Panc1 (cell line): ENCODE measurements around the gene USH1C.

Experiments
- POLR2AphosphoS5 ChIP-seq: IDR thresholded peaks from 2 replicates; pipeline ENCODE4 v1.6.1; 2012; ENCODE audit warnings: mild to moderate bottlenecking, low read depth, low read length, moderate library complexity
- SIN3A ChIP-seq: IDR thresholded peaks from 2 replicates; pipeline ENCODE4 v1.6.1; 2012; ENCODE audit warnings: low read depth, mild to moderate bottlenecking, low read length, moderate library complexity, borderline replicate concordance; ENCODE audit not compliant: insufficient read depth
- TF ChIP-seq, protein P1 (sequence below): fragments of 450-650 bp; IDR thresholded peaks from 2 replicates; pipeline ENCODE4 v1.5.1; 2017; ENCODE audit warnings: mild to moderate bottlenecking

DNA sequence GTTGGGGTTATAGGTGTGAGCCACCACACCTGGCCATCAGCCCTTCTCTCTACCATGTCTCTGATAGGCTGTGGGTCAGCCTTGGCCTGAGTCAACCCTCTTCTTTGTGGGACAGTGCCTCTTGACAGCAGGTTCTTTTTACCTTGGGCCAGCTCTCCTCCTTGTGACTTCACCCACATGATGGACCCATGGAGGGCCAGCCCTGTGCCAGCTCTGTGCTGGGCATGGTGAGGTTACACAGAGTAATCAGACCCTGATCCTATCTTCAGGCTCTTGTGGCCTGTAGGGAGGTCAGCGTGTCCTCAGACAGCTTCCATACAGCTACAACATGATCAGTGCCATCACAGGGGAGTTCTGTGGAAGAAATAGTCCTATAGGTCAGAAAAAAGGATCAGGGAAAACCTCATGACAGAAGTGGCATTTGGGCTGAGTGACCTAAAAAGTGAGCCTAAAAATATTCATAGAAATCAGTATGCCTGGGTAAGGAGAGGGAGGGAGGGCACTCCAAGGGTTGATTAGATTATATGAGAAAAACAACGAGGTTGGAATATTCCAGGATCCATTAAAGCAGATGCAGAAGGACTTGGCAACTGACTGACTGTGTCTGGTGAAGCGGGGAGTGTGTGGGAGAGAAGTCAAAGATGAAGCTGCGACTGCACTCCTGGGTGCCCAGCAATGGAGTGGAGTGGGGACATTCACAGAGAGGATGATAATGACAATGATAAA lies 19.9 kb upstream of the USH1C start:
- TF ChIP-seq, protein P1, sequence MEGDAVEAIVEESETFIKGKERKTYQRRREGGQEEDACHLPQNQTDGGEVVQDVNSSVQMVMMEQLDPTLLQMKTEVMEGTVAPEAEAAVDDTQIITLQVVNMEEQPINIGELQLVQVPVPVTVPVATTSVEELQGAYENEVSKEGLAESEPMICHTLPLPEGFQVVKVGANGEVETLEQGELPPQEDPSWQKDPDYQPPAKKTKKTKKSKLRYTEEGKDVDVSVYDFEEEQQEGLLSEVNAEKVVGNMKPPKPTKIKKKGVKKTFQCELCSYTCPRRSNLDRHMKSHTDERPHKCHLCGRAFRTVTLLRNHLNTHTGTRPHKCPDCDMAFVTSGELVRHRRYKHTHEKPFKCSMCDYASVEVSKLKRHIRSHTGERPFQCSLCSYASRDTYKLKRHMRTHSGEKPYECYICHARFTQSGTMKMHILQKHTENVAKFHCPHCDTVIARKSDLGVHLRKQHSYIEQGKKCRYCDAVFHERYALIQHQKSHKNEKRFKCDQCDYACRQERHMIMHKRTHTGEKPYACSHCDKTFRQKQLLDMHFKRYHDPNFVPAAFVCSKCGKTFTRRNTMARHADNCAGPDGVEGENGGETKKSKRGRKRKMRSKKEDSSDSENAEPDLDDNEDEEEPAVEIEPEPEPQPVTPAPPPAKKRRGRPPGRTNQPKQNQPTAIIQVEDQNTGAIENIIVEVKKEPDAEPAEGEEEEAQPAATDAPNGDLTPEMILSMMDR: no peak
- TF ChIP-seq POLR2AphosphoS5: no peak
- no peak for TF ChIP-seq SIN3A
